HG03159 (cell line): ENCODE results near the gene HOXA10.

Experiments
- ATAC-seq: cut with Tn5 transposase; IDR thresholded peaks from one replicate; pipeline ENCODE4 v1.9.1; 2021; ENCODE audit warnings: mild to moderate bottlenecking, moderate library complexity; ENCODE audit not compliant: unreplicated experiment

HOXA10 gene

GRCh38 chr7:27203964-27204594 lies 30.0 kb upstream of the HOXA10 start:
- ATAC-seq, result no peak

DNA sequence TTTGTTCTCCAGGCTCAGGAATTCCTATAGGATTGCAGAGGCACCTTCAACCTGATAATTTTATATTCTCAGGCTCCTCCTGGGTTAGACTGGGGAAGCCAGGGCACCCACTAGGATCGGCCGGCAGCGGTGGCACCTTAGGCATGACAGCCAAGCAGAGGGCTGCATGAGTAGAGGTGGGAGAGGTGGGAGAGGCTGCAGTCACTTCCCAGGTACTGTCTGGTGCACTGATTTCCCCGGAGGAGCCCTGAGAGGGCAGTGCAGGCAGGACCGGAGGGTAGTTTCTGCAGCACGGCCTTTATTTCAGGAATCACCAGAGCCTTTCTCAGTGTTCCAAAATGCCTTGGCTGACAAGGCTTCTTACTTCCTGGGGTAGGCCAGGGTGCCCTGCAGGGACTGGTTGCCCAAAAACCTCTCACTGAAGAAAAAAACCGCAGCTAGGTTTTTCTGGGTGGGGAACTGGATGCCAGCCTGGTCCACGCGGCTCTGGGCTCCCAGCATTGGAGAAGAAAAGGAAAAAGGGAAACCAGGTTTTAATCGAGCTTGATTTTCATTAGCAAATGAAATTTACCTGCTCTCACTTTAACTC lies 29.3 kb upstream of the HOXA10 start:
- no peak for ATAC-seq

- no peak for ATAC-seq
These were observed 28.7 kb upstream of the HOXA10 start for GRCh38 chr7:27202862-27203134.

- ATAC-seq, result no peak
These were observed 28.1 kb upstream of the HOXA10 start for GRCh38 chr7:27202018-27202861.

DNA sequence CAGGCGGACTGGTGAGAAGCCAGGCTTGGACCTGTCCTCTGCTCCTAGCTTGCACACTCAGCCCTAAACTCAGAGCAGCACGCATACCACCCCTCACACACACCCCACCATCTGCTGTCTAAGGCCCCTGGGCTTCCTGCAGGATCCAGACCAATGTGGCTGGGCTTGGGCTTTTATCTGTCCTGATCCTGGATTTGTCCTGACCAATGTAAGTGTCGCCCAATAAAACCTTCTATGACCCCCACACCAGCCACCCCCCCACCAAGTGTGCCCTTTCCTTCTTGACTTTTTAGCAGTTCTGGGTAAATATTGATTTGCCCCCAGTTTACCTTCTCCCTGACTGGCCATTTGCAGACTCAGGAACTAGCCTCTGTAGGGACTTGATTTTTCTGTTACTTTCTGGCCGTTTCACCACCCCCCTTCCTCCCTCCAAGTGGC lies 27.5 kb upstream of the HOXA10 start:
- ATAC-seq, result no peak

GRCh38 chr7:27200761-27201579 lies 26.9 kb upstream of the HOXA10 start:
- ATAC-seq, result no peak

GRCh38 chr7:27199849-27200760 lies 26.0 kb upstream of the HOXA10 start, which contains the start of gene HOXA13:
HOXA13 (minus strand) TSS chr7:27200091; CDS start chr7:27200077, 14 bp downstream.
- no peak for ATAC-seq

DNA sequence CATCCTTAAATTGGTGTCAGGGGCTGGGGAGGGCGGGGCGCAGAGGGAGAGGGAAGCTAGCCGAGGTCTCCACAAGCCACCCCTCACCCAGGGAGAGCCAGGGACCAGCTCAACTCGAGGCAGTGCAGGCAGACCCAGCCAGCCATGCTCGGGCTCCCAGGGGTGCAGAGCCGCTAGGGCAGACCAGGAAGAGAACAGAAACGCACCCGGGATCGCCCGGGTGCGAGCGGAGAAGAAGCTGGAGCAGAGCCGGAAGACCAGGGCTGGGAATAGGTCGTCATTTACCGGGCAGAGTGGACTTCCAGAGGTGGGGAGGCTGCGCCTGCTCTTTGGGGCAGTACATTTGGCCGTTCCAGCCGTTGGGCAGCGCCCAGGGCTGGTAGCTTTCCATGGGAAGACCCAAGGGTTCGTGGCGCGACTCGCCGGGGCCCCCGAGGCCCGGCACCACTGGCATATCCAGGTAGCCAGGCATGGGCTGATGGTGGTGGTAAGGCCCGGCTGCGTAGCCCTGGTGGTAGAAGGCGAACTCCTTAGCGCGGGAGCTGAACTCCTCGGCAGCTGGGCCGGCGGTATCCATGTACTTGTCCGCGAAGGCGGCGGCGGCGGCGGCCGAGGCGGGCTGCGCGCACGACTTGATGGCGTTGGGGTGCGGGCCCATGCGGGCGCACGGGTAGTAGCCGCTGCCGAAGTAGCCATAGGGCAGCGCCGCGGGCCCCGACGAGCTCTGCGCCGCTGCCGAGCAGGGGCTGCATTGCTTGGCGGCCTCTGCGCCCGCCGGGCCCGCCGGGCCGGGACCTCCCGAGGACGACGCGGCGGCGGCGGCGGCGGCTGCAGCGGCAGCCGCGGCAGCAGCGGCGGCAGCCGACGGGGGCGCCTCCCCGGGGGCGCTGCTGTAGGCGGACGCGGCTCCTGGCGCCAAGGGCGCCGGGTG lies 25.0 kb upstream of the HOXA10 start:
- ATAC-seq, result no peak

- ATAC-seq, result no peak
These were observed 24.2 kb upstream of the HOXA10 start for GRCh38 chr7:27198138-27198841.

GRCh38 chr7:27197137-27198042 lies 23.3 kb upstream of the HOXA10 start:
- ATAC-seq, result no peak

- ATAC-seq, result no peak
These were observed 22.2 kb upstream of the HOXA10 start for GRCh38 chr7:27196287-27196767.

GRCh38 chr7:27194686-27195379 lies 20.7 kb upstream of the HOXA10 start:
- ATAC-seq, result no peak

DNA sequence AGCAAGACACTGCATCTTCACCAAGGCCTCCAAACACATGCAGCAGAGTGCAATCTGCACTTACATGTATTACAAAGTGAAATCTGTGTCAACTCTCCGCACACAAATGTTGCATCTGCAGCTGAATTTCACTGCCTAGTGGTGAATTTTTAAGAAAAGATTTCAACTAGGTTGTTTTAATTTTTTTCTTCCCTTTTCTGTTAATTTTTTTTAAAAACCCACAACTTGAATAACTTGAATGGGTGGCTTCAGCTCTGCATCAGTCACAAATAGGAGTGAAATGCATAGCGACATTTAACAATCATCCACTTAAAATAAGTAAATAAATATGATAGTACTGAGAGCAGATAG lies 19.9 kb upstream of the HOXA10 start:
- no peak for ATAC-seq

- ATAC-seq, result no peak
These were observed 19.3 kb upstream of the HOXA10 start for GRCh38 chr7:27193335-27194001.

DNA sequence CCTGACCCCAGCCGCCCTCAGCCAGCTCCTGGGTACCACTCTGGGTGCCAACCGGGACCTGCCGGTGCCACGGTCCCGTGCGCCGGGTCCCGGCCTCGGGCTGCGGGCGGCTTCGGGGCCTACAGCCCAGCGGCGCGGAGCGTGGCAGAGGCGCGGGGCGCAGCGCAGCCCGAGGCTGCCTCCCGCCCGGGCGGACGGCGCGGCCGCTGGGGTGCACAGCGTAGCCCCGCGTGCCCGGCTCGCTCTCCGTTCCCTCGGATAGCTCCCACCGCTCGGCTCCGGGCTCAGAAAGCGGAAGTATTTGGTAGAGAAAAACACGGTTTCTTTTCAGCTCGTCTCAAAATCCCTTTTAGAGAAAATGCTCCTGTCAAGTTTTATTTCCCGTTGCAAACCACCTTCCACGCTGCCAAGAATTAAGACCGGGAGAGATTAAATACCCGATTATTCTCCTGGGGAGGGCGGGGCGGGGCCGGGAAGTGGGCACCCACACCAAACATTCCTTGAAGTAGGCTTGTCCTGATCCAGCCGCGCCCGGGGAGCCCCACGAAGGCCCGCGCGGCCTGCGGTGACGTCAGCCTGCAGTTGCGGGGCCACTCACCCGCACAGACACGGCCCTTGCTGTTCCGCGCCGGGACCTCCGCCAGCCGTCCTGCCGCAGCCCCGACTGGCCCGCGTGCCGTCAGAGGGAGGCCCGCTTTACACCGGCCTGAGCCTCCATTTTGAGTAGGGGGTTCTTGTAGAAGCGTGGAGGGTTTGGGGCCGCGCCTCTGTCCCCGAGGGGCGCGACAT lies 18.6 kb upstream of the HOXA10 start:
- ATAC-seq, result no peak
